ENCODE results near the gene IFNL3. TPM values are rescaled to one million over a fixed set of nuclear protein-coding genes. Genes with fewer than 3 reads are reported as not detected.

The IFNL3 gene
- total and polyA plus RNA-seq, 9 donors, result not detected

GRCh38 chr19:39209196-39209595, 35.6 kb downstream of the IFNL3 start:
- peaks cover 3% of the 10 kb centered on the region for H3K4me1 ChIP-seq (ENCODE audit: insufficient read depth)
- H3K4me3 ChIP-seq, result no peak overlapping the region
- TF ChIP-seq POLR2A (IDR thresholded peaks at IDR 0.05), result no peak
- WGBS, 3 donors, result 61 to 70% (median 65%) methylated on average over 7 of the region's 7 CpGs
- no peak overlapping the region for H3K27ac ChIP-seq
- no peak for DNase-seq
- no peaks in the 10 kb centered on the region for H3K27me3 ChIP-seq
- no peaks in the 10 kb centered on the region for H3K9me3 ChIP-seq
- no peaks in the 10 kb centered on the region for H3K36me3 ChIP-seq
- intact Hi-C loops (cut with DNase I), result no loop called here

DNA sequence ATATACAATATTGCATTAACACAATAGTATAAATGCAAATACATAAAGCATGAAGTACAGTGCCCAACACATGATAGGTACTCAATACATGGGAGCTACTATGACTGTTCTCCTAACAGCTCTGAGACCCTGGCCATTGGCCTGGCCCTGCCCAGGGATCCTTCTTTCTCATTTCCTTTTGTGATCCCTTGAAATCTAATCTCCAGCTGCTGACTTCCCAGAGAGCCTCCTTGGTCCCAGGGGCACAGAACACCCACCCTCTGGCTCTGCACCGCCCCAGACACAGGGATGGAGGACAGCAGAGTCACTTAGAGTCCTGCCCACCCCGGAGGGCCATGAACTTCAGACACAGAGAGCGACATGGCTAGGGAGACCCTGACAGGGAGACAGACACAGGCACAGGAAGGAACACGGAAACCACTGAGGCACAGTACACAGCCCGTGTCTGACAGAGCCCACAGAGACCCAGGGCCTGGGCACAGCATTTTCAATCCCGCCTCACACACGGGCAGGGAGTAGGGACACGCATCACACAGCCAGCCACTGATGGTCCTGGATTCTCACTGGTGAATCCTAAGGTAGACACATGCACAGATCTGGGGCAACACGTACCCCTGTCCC, 36.5 kb downstream of the IFNL3 start:
- H3K4me3 ChIP-seq, result no peak overlapping the region
- H3K27ac ChIP-seq, result no peak overlapping the region
- WGBS, 3 donors, result 69 to 79% (median 74%) methylated on average over 9 of the region's 9 CpGs
- H3K9me3 ChIP-seq, result no peaks in the 10 kb centered on the region
- intact Hi-C loops (cut with DNase I), result no loop called here
- TF ChIP-seq EP300 (IDR thresholded peaks at IDR 0.05), result no peak
- no peak for TF ChIP-seq POLR2A (IDR thresholded peaks at IDR 0.05)
- TF ChIP-seq, protein P1, sequence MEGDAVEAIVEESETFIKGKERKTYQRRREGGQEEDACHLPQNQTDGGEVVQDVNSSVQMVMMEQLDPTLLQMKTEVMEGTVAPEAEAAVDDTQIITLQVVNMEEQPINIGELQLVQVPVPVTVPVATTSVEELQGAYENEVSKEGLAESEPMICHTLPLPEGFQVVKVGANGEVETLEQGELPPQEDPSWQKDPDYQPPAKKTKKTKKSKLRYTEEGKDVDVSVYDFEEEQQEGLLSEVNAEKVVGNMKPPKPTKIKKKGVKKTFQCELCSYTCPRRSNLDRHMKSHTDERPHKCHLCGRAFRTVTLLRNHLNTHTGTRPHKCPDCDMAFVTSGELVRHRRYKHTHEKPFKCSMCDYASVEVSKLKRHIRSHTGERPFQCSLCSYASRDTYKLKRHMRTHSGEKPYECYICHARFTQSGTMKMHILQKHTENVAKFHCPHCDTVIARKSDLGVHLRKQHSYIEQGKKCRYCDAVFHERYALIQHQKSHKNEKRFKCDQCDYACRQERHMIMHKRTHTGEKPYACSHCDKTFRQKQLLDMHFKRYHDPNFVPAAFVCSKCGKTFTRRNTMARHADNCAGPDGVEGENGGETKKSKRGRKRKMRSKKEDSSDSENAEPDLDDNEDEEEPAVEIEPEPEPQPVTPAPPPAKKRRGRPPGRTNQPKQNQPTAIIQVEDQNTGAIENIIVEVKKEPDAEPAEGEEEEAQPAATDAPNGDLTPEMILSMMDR (IDR thresholded peaks at IDR 0.05), result no peak
- H3K4me1 ChIP-seq (ENCODE audit: insufficient read depth), result peaks cover 3% of the 10 kb centered on the region
- H3K36me3 ChIP-seq, result no peaks in the 10 kb centered on the region
- H3K27me3 ChIP-seq, result no peaks in the 10 kb centered on the region
- DNase-seq, result no peak

DNA sequence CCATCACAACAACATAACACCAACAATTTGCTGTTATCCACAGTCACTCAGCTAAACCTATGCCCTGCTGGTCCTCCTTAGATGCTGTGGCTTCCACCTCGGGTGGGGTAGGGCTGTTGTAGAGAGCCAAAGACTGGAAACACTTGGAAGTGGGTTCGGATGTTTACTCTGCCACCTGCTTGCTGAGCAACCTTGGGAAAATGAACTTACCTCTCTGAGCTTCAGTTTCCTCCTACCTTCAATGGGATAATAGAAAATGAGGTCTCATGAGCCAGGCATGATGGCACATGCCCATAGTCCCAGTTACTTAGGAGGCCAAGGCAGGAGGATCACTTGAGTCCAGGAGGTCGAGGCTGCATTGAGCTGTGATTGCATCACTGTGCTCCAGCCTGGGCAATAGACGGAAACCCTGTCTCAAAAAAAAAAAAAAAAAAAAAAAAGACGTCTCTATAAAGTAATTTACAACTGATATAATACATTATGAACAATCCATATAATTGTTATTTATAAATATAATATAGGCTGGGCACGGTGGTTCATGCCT, 37.4 kb downstream of the IFNL3 start:
- intact Hi-C loops (cut with DNase I), result no loop called here
- TF ChIP-seq, protein P1 (IDR thresholded peaks at IDR 0.05), result no peak
- no peak for TF ChIP-seq POLR2A (IDR thresholded peaks at IDR 0.05)
- no peak for TF ChIP-seq EP300 (IDR thresholded peaks at IDR 0.05)
- Histone ChIP-seq H3K36me3 (no peaks in the 10 kb centered on the region), H3K4me3 (no peak overlapping the region), H3K9me3 (no peaks in the 10 kb centered on the region), H3K27me3 (no peaks in the 10 kb centered on the region), H3K27ac (no peak overlapping the region), H3K4me1 (ENCODE audit: insufficient read depth) (peaks cover 3% of the 10 kb centered on the region)
- no peak for DNase-seq
- WGBS, 3 donors, result 64 to 70% (median 68%) methylated on average over 6 of the region's 6 CpGs

GRCh38 chr19:39206122-39206521, 38.7 kb downstream of the IFNL3 start:
- no peaks in the 10 kb centered on the region for H3K27me3 ChIP-seq
- peaks cover 3% of the 10 kb centered on the region for H3K4me1 ChIP-seq (ENCODE audit: insufficient read depth)
- intact Hi-C loops (cut with DNase I), result no loop called here
- H3K9me3 ChIP-seq, result no peaks in the 10 kb centered on the region
- no peak overlapping the region for H3K27ac ChIP-seq
- WGBS, 3 donors, result 72 to 79% (median 75%) methylated on average over 6 of the region's 6 CpGs
- H3K36me3 ChIP-seq, result no peaks in the 10 kb centered on the region
- no peak for DNase-seq
- no peak overlapping the region for H3K4me3 ChIP-seq
- TF ChIP-seq, protein P1 (IDR thresholded peaks at IDR 0.05), result no peak
- no peak for TF ChIP-seq POLR2A (IDR thresholded peaks at IDR 0.05)
- no peak for TF ChIP-seq EP300 (IDR thresholded peaks at IDR 0.05)

GRCh38 chr19:39205449-39205764, 39.4 kb downstream of the IFNL3 start:
- H3K27ac ChIP-seq, result no peak overlapping the region
- no peak for DNase-seq
- no peaks in the 10 kb centered on the region for H3K9me3 ChIP-seq
- no peaks in the 10 kb centered on the region for H3K27me3 ChIP-seq
- intact Hi-C loops (cut with DNase I), result no loop called here
- H3K36me3 ChIP-seq, result no peaks in the 10 kb centered on the region
- TF ChIP-seq EP300 (IDR thresholded peaks at IDR 0.05) (no peak), POLR2A (IDR thresholded peaks at IDR 0.05) (no peak)
- TF ChIP-seq, protein P1 (IDR thresholded peaks at IDR 0.05), result no peak
- H3K4me3 ChIP-seq, result no peak overlapping the region
- 24 to 30% (median 29%) methylated on average over 3 of the region's 3 CpGs for WGBS, 3 donors
- H3K4me1 ChIP-seq (ENCODE audit: insufficient read depth), result peaks cover 3% of the 10 kb centered on the region
